Measurements from ENCODE around the gene KLHL29.

DNA sequence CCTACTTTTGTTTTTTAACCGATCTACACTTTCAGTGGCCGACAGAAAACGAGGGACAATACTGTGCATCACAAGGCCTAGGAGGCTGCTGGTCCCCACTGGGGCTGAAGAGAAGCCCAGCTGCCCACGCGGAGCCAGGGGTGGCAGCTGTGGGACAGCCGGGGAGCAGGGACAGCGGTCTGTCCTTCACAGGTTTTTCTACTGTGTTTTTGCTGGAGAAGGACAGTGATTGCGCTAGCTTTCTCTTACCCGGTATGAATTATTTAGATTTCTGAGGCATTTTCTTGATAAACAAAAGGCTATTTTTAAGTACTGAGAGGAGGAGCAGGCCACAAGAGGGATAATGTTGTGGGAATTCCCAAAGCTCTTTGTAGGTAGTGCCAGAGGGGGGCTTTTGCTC, 322.1 kb downstream of the KLHL29 start:
- TF ChIP-seq, protein P1, sequence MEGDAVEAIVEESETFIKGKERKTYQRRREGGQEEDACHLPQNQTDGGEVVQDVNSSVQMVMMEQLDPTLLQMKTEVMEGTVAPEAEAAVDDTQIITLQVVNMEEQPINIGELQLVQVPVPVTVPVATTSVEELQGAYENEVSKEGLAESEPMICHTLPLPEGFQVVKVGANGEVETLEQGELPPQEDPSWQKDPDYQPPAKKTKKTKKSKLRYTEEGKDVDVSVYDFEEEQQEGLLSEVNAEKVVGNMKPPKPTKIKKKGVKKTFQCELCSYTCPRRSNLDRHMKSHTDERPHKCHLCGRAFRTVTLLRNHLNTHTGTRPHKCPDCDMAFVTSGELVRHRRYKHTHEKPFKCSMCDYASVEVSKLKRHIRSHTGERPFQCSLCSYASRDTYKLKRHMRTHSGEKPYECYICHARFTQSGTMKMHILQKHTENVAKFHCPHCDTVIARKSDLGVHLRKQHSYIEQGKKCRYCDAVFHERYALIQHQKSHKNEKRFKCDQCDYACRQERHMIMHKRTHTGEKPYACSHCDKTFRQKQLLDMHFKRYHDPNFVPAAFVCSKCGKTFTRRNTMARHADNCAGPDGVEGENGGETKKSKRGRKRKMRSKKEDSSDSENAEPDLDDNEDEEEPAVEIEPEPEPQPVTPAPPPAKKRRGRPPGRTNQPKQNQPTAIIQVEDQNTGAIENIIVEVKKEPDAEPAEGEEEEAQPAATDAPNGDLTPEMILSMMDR (IDR thresholded peaks at IDR 0.05), result no peak
- no peak for TF ChIP-seq EZH2 (IDR thresholded peaks at IDR 0.05; ENCODE audit: borderline replicate concordance, insufficient read depth, low read depth, low read length, poor library complexity, severe bottlenecking)

Measured in B cell (primary cell).